HG03159 (cell line): Measurements from ENCODE around the gene PCDHB10.

Experiments
- ATAC-seq: cut with Tn5 transposase; IDR thresholded peaks from one replicate; pipeline ENCODE4 v1.9.1; 2021; ENCODE audit warnings: mild to moderate bottlenecking, moderate library complexity; ENCODE audit not compliant: unreplicated experiment

The PCDHB10 gene

GRCh38 chr5:141236516-141237313 lies 44.6 kb downstream of the PCDHB10 start:
- ATAC-seq = no peak

- ATAC-seq = no peak
Measured at GRCh38 chr5:141241496-141241895, 49.3 kb downstream of the PCDHB10 start.
